GM18508 (cell line): ENCODE results near the gene TCF7L1.

Experiments used
- ATAC-seq: cut with Tn5 transposase; IDR thresholded peaks from one replicate; pipeline ENCODE4 v1.9.1; 2021; ENCODE audit warnings: moderate number of reproducible peaks; ENCODE audit not compliant: insufficient read depth, unreplicated experiment

TCF7L1 gene

GRCh38 chr2:85244828-85245227 lies 111.6 kb downstream of the TCF7L1 start:
- no peak for ATAC-seq

GRCh38 chr2:85245891-85246290 lies 112.7 kb downstream of the TCF7L1 start:
- ATAC-seq = no peak

- no peak for ATAC-seq
Observed at GRCh38 chr2:85246348-85246747, 113.2 kb downstream of the TCF7L1 start.

GRCh38 chr2:85247610-85248009 lies 114.4 kb downstream of the TCF7L1 start:
- no peak for ATAC-seq

GRCh38 chr2:85248773-85249509 lies 115.7 kb downstream of the TCF7L1 start:
- no peak for ATAC-seq

GRCh38 chr2:85250045-85250444 lies 116.9 kb downstream of the TCF7L1 start:
- ATAC-seq = no peak

GRCh38 chr2:85251070-85251616 lies 118.0 kb downstream of the TCF7L1 start:
- no peak for ATAC-seq

- no peak for ATAC-seq
Observed at GRCh38 chr2:85253890-85254289, 120.7 kb downstream of the TCF7L1 start.

GRCh38 chr2:85254540-85255300 lies 121.5 kb downstream of the TCF7L1 start:
- no peak for ATAC-seq

- no peak for ATAC-seq
Observed at GRCh38 chr2:85255456-85255812, 122.2 kb downstream of the TCF7L1 start.

GRCh38 chr2:85255813-85256594 lies 122.8 kb downstream of the TCF7L1 start:
- no peak for ATAC-seq

- no peak for ATAC-seq
Observed at GRCh38 chr2:85257359-85257969, 124.3 kb downstream of the TCF7L1 start.

GRCh38 chr2:85257970-85258605 lies 124.9 kb downstream of the TCF7L1 start:
- ATAC-seq = no peak

- no peak for ATAC-seq
Observed at GRCh38 chr2:85259101-85259590, 126.0 kb downstream of the TCF7L1 start.

GRCh38 chr2:85259879-85260278 lies 126.7 kb downstream of the TCF7L1 start:
- ATAC-seq = no peak

GRCh38 chr2:85263591-85263990 lies 130.4 kb downstream of the TCF7L1 start:
- no peak for ATAC-seq

GRCh38 chr2:85264471-85264870 lies 131.3 kb downstream of the TCF7L1 start:
- no peak for ATAC-seq

GRCh38 chr2:85265304-85265703 lies 132.1 kb downstream of the TCF7L1 start:
- no peak for ATAC-seq

- peak; percentile 82 for ATAC-seq
Observed at GRCh38 chr2:85266146-85267041, 133.2 kb downstream of the TCF7L1 start.
